Choroid plexus epithelial cell (primary cell): ENCODE measurements around the gene RBM47.

Source experiments
- DNase-seq: peaks from one replicate; pipeline ENCODE4 v3.0.0-alpha.2; 2010; ENCODE audit warnings: low read depth
- H3K4me3 ChIP-seq: 2 replicates; pipeline ENCODE4 v1.5.1; 2011; ENCODE audit warnings: low read depth, mild to moderate bottlenecking, control low read depth, low read length, moderate library complexity
- TF ChIP-seq, protein P1 (sequence below): conservative IDR thresholded peaks from 2 replicates; pipeline ENCODE4 v1.5.1; 2011; ENCODE audit warnings: low read depth, mild to moderate bottlenecking, control low read depth, inconsistent platforms, low read length, moderate library complexity

RBM47 gene

DNA sequence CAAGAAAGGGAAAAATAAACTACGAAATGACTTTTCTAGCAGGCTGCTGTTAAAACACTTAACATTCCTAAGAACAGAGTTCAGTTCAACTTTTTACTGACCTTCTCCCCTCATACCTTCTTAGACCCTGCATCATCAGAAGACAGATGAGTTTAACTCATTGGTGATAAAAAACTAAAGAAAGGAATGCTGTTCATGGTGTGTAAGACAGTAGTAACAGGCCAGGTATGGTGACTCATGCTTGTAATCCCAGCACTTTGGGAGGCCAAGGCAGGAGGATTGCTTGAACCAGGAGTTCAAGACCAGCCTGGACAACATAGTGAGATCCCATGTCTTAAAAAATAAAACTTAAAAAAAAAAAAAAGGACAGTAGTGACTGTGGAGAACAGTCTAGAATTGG is 16.2 kb downstream of the RBM47 start:
- peak; percentile 54 for DNase-seq
- TF ChIP-seq, protein P1, sequence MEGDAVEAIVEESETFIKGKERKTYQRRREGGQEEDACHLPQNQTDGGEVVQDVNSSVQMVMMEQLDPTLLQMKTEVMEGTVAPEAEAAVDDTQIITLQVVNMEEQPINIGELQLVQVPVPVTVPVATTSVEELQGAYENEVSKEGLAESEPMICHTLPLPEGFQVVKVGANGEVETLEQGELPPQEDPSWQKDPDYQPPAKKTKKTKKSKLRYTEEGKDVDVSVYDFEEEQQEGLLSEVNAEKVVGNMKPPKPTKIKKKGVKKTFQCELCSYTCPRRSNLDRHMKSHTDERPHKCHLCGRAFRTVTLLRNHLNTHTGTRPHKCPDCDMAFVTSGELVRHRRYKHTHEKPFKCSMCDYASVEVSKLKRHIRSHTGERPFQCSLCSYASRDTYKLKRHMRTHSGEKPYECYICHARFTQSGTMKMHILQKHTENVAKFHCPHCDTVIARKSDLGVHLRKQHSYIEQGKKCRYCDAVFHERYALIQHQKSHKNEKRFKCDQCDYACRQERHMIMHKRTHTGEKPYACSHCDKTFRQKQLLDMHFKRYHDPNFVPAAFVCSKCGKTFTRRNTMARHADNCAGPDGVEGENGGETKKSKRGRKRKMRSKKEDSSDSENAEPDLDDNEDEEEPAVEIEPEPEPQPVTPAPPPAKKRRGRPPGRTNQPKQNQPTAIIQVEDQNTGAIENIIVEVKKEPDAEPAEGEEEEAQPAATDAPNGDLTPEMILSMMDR, result no peak
- H3K4me3 ChIP-seq, result no peak overlapping the region

DNA sequence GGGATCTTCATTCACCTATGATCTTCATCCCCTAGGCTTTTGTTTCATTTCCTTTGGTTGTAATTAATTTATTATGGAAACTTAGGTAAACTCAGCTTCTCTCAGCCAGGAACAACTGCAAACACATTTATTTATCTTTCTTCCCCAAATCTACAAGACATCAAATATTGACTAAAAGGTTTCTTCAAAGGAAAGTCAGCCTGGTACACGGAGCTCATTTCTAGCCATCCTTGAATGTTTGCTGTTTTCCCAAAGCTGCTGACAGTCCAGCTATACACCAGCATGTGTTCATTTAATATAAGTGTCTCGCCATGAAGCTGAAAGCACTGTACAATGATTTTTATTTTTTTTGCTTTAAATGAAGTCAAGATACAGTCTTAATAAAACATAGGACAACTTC is 16.8 kb downstream of the RBM47 start:
- TF ChIP-seq, protein P1, result no peak
- H3K4me3 ChIP-seq, result no peak overlapping the region
- DNase-seq, result no peak

DNA sequence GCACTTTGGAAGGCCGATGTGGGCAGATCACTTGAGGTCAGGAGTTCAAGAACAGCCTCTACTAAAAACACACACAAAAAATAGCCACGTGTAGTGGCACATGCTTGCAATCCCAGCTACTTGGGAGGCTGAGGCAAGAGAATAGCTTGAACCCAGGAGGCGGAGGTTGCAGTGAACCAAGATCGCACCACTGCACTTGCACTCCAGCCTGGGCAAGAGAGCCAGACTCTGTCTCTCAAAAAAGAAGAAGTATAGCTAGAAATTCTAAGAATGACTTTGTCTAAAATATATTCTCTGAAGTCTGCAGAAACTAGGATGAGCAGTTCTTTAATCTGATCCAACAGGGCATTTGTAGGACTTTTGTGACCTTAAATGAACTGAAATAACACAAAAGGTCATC is 17.4 kb downstream of the RBM47 start:
- TF ChIP-seq, protein P1, result no peak
- DNase-seq, result no peak

DNA sequence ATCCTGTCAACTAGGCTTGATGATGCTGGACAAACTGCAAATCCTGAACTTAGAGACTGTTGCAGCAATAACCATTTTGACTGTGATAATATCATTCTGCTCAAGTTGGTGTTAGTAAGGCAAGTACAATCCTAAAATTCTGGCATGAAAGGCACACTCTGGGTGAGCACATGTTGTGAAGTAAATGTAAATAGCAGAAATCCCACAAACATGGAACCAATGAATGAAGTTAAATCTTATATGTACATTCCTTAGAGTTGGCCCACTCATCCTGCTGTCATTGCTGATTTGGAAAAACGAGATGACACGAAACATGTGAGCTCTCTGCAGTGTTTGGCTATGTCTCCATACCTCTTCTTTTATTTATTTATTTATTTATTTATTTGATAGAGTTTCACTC is 21.0 kb downstream of the RBM47 start:
- H3K4me3 ChIP-seq, result no peak overlapping the region
- DNase-seq, result no peak
- TF ChIP-seq, protein P1, result no peak

More for the DNA sequence above, 17.4 kb downstream of the RBM47 start:
- H3K4me3 ChIP-seq, result no peak overlapping the region

DNA sequence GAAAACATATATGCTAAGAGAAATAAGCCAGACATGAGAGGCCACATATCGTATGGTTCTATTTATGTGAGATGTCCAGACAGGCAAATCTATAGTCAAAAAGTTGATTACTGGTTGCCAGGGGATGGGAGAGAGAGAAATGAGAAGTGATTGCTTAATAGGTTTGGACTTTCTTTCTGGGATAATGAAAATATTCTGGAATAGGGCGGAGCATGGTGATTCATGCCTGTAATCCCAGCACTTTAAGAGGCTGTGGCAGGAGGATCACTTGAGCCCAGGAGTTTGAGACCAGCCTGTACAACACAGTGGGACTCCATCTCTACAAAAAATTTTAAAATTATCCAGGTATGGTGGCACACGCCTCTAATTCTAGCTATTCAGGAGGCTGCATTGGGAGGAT is 22.4 kb downstream of the RBM47 start:
- no peak for DNase-seq
- TF ChIP-seq, protein P1, result no peak
- no peak overlapping the region for H3K4me3 ChIP-seq

DNA sequence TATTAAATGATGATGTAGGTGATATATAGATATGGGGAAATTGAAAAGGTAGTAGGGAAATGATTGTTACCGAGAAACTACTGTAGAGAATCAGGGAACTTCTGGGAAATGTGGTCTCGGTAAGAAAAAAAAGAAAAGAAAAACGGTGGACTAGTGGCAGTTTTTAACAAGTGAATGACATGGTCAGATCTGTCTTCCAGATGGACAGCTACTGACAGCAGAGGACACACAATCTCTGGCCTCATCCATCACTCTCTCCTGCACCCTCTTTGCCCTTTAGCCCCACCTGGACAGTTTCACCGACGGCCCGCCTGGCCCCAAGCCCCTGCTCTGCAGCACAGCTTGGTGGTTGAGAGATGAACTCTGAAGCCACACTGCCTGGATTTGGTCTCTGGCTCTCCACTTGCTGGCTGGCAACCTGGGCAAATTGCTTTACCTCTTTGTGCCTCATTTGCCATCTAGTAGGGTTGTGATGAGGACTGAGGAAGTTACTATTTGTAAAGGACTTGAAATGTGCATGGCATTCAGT is 23.4 kb downstream of the RBM47 start:
- no peak for DNase-seq
- TF ChIP-seq, protein P1, result no peak
- no peak overlapping the region for H3K4me3 ChIP-seq

DNA sequence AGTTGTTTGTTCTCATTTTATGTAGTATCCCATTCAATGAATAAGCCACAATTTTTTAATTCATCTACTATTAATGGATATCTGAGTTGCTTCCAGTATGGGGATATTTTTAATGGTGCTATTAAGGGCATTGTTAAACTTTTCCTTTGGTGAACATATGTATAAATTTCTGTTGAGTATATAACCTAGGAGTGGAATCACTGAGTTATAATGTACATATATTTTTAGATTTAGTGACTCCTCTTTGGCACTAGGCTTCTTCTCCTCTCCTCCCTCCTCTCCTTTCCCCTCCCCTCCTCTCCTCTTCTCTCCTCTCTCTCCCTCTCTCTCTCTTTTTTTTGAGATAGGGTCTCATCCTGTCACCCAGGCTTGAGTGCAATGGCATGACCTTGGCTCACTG is 26.4 kb downstream of the RBM47 start:
- no peak overlapping the region for H3K4me3 ChIP-seq
- TF ChIP-seq, protein P1, result no peak

More for the DNA sequence above, 26.4 kb downstream of the RBM47 start:
- DNase-seq, result no peak
